Measurements from ENCODE around the gene PHF24.

DNA sequence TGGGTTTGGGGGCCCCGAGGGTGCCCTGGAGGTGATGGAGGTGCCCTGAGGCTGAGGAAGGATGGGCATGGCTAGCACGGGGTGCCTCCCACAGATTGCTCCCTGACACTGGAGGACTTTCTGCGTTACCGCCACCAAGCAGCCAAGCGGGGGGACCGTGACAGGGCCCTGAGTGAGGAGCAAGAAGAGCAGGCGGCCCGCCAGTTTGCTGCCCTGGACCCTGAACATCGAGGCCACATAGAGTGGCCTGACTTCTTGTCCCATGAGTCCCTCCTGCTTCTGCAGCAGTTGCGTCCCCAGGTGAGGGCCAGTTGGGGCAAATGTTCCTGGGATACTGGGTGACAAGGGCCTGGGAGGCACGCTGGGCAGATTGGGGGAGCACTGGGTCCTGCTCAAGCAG, 18.4 kb downstream of the PHF24 start:
- TF ChIP-seq POLR2A (IDR thresholded peaks at IDR 0.05; ENCODE audit: low read length) = no peak
- no peak for TF ChIP-seq GATA1 (IDR thresholded peaks at IDR 0.05; ENCODE audit: low read depth, low read length)
